Gastrocnemius medialis (tissue), 4 donors: ENCODE measurements around the gene APOBEC4. TPM values are rescaled to one million over a fixed set of nuclear protein-coding genes. Genes with fewer than 3 reads are reported as not detected.

Experiments
- ATAC-seq, 2 donors: fragments of 150-250 bp; one replicate each; pipeline ENCODE4 v1.9.1; 2016
- DNase-seq, 2 donors: peaks; one replicate each; pipeline ENCODE4 v3.0.0-alpha.2; 2019
- H3K27ac ChIP-seq, 4 donors: fragments of 200-600 bp; sonication (generic); 1 replicate in 1 of 4; 2 replicates in 3 of 4; pipeline ENCODE4 v1.5.1; 2016 to 2018; ENCODE audit warnings: mild to moderate bottlenecking in 2 of 4, moderate library complexity in 1 of 4
- H3K27me3 ChIP-seq, 3 donors: fragments of 200-600 bp; sonication (generic) in 2 of 3; 1 replicate in 1 of 3; 2 replicates in 2 of 3; pipeline versions ENCODE4 v1.5.1 to v1.6.0; 2016 to 2019; ENCODE audit warnings: mild to moderate bottlenecking in 1 of 3, moderate library complexity in 1 of 3
- H3K36me3 ChIP-seq, 2 donors: fragments of 200-600 bp; sonication (generic) in 1 of 2; one replicate each; pipeline ENCODE4 v1.5.1; 2017 to 2018
- H3K4me1 ChIP-seq, 2 donors: fragments of 200-600 bp; sonication (generic) in 1 of 2; one replicate each; pipeline ENCODE4 v1.5.1; 2016 to 2017; ENCODE audit warnings: mild to moderate bottlenecking in 2 of 2
- H3K4me3 ChIP-seq, 4 donors: fragments of 200-600 bp; sonication (generic) in 3 of 4; 1 replicate in 1 of 4; 2 replicates in 3 of 4; pipeline ENCODE4 v1.5.1; 2016 to 2019; ENCODE audit warnings: mild to moderate bottlenecking in 2 of 4
- H3K9me3 ChIP-seq, 3 donors: fragments of 200-600 bp; sonication (generic) in 2 of 3; 1 replicate in 1 of 3; 2 replicates in 2 of 3; pipeline ENCODE4 v1.5.1; 2016 to 2019
- CTCF ChIP-seq, 5 experiments: fragments of 450-650 bp in 3 of 5; fragments of 200-600 bp in 2 of 5; sonication (generic) in 2 of 5; IDR thresholded peaks in 4 of 5; conservative IDR thresholded peaks in 1 of 5; 1 replicate in 4 of 5; 2 replicates in 1 of 5; pipeline ENCODE4 v1.5.1; 2016 to 2019; ENCODE audit warnings: antibody characterized with exemption in 5 of 5, mild to moderate bottlenecking in 3 of 5, moderate library complexity in 3 of 5
- POLR2A ChIP-seq, 2 donors: fragments of 450-650 bp; IDR thresholded peaks; one replicate each; pipeline ENCODE4 v1.6.1; 2017; ENCODE audit warnings: antibody characterized with exemption in 2 of 2, mild to moderate bottlenecking in 2 of 2, moderate library complexity in 2 of 2
- in situ Hi-C, 4 donors: fragments of 200-750 bp; cut with MboI; loops; one replicate each; pipeline versions ENCODE4 v1.15.0 to v1.8.0; 2017; ENCODE audit warnings: low sequenced_read_pairs in 4 of 4
- intact Hi-C: fragments of 100-400 bp; cut with DNase I; formaldehyde crosslinking; loops from one replicate; pipeline ENCODE4 v1.15.1; 2023; ENCODE audit warnings: low total_unique reads
- total RNA-seq, 4 donors: library from RNA; depleted of rRNA; stranded (reverse); fragments of >200 nt; gene quantifications; one replicate each; pipeline versions ENCODE4 v1.1.0 to v1.2.3, GENCODE V29; 2016

APOBEC4 gene
- total RNA-seq, 4 donors from 2014 or later = not detected

GRCh38 chr1:183638649-183639387 lies 14.3 kb downstream of the APOBEC4 start:
- H3K9me3 ChIP-seq = no peaks in the 10 kb centered on the region
- intact Hi-C loops (loop anchor here (5.0 to 10.0 kb wide), 2 partner anchors 1034 to 1518 kb away; partner anchors contain the start of genes RGS16, SWT1 and TRMT1L), in situ Hi-C loops (loop anchor here in 1 of 4 donors (10.0 to 25.0 kb wide), 2 partner anchors 164 to 352 kb away; partner anchors contain the start of gene SMG7)
- H3K4me1 ChIP-seq = peaks cover 9 to 14% of the 10 kb centered on the region in 2 donors
- no peaks in the 10 kb centered on the region for H3K27me3 ChIP-seq
- H3K36me3 ChIP-seq = no peaks in the 10 kb centered on the region
- no peak overlapping the region for H3K27ac ChIP-seq
- TF ChIP-seq CTCF (IDR thresholded peaks at IDR 0.05 in 4 of 5, conservative IDR thresholded peaks at IDR 0.05 in 1 of 5) = no peak
- H3K4me3 ChIP-seq = no peak overlapping the region
- DNase-seq = no peak
- ATAC-seq = no peak

DNA sequence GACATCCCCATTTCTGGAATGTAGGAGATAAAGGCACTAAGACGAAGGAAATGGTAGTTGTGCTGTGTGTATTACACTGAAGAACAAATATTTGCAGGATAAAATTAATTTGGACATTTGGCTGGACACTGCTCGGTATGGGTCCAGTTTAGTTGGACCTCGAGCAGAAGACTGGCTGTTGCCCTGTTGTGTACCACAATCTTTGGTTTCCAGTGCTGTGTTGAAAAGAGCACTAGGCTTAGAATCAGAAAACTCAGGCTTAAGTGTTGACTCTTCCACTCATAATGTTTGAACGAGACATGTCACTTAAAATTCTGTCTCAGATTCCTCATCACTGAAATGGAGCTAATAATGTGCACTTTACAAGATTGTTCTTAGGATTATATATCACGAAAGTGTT lies 16.3 kb downstream of the APOBEC4 start:
- peak overlapping the region in 1 of 4 donors; percentile 85 for H3K27ac ChIP-seq
- in situ Hi-C loops (loop anchor here in 1 of 4 donors (10.0 to 25.0 kb wide), 2 partner anchors 162 to 349 kb away; partner anchors contain the start of gene SMG7), intact Hi-C loops (loop anchor here (5.0 to 10.0 kb wide), 2 partner anchors 1032 to 1521 kb away; partner anchors contain the start of genes RGS16, SWT1 and TRMT1L)
- H3K27me3 ChIP-seq = no peaks in the 10 kb centered on the region
- H3K9me3 ChIP-seq = no peaks in the 10 kb centered on the region
- no peak for DNase-seq
- ATAC-seq = no peak
- TF ChIP-seq CTCF (IDR thresholded peaks at IDR 0.05 in 4 of 5, conservative IDR thresholded peaks at IDR 0.05 in 1 of 5) (no peak), POLR2A (IDR thresholded peaks at IDR 0.05) (no peak)
- no peaks in the 10 kb centered on the region for H3K36me3 ChIP-seq
- peaks cover 26 to 30% of the 10 kb centered on the region in 2 donors for H3K4me1 ChIP-seq
- H3K4me3 ChIP-seq = no peak overlapping the region

- ATAC-seq (no peak), DNase-seq (no peak)
- no peak for TF ChIP-seq CTCF (IDR thresholded peaks at IDR 0.05 in 4 of 5, conservative IDR thresholded peaks at IDR 0.05 in 1 of 5)
- no peak for TF ChIP-seq POLR2A (IDR thresholded peaks at IDR 0.05)
- H3K4me1 ChIP-seq = peaks cover 27 to 30% of the 10 kb centered on the region in 2 donors
- no peaks in the 10 kb centered on the region for H3K9me3 ChIP-seq
- H3K27me3 ChIP-seq = no peaks in the 10 kb centered on the region
- peak overlapping the region; percentile 79 to 92 (median 88) for H3K4me3 ChIP-seq
- peak overlapping the region; percentile 82 to 89 (median 84) for H3K27ac ChIP-seq
- intact Hi-C loops = loop anchor here (5.0 to 10.0 kb wide), 2 partner anchors 1032 to 1521 kb away; partner anchors contain the start of genes RGS16, SWT1 and TRMT1L
- in situ Hi-C loops = loop anchor here in 1 of 4 donors (10.0 to 25.0 kb wide), 2 partner anchors 162 to 349 kb away; partner anchors contain the start of gene SMG7
- no peaks in the 10 kb centered on the region for H3K36me3 ChIP-seq
These were observed 16.8 kb downstream of the APOBEC4 start for GRCh38 chr1:183636334-183636682.

DNA sequence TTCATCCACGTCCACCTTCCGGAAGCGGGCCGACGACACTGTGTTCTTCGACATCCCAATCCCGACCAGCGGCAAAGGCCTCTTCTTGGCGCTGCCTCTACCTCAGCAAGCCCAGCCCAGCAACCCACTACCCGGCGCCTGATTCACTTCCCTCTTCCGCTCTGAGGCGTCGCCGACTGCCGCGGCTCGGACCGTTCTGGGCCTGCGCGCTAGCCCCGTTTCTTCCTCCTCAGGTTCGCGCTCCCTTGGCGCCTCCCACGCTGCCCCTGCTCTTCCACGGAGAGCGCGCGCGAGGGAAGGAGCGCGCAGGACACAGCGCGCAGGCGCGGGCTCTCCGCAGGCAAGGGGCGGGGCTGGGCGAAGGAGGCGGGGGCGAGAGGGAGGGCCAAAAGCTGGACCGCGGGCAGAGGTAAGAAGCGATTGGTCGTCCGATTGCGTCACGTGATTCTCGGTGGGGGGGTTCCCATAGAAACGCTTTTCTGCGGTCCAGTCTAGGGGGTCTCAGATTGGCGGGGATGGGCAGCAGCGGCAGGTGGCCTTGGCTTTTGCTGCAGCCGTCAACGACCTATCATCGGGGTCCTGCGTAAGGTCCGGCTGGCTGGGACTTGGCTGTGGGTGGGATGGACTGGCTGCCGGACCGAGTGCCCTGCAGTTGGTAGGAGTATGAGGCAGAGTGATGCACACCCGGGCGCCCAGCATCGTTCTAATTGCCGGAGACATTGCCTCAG lies 17.3 kb downstream of the APOBEC4 start, which contains the start of gene ARPC5:
ARPC5 (minus strand) TSS at position 178 of the 728 bp plus-strand sequence; CDS start at position 54, 124 bp downstream.
- peak; percentile 90 to 97 for ATAC-seq
- TF ChIP-seq CTCF (IDR thresholded peaks at IDR 0.05 in 4 of 5, conservative IDR thresholded peaks at IDR 0.05 in 1 of 5) = no peak
- peak; percentile 76 to 81 for TF ChIP-seq POLR2A (IDR thresholded peaks at IDR 0.05)
- in situ Hi-C loops = loop anchor here in 1 of 4 donors (10.0 to 25.0 kb wide), 2 partner anchors 161 to 348 kb away; partner anchors contain the start of gene SMG7

More for the DNA sequence above, 17.3 kb downstream of the APOBEC4 start, which contains the start of gene ARPC5:
- intact Hi-C loops = loop anchor here (1.0 to 10.0 kb wide), 3 partner anchors 163 to 1522 kb away; partner anchors contain the start of genes RGS16, SMG7, SWT1 and TRMT1L
- no peaks in the 10 kb centered on the region for H3K9me3 ChIP-seq
- no peaks in the 10 kb centered on the region for H3K27me3 ChIP-seq
- H3K4me3 ChIP-seq = peak within 1 kb of the TSS; percentile 79 to 92 (median 88)
- peak within 1 kb of the TSS; percentile 82 to 89 (median 84) for H3K27ac ChIP-seq
- peaks cover 29 to 35% of the 10 kb centered on the region in 2 donors for H3K4me1 ChIP-seq
- no peaks in the 10 kb centered on the region for H3K36me3 ChIP-seq
- DNase-seq = peak; percentile 90
